Adrenal gland (tissue), 5 donors: ENCODE measurements around the gene ARF1.

Experiments used
- POLR2A ChIP-seq, 2 donors: fragments of 450-650 bp; IDR thresholded peaks; one replicate each; pipeline ENCODE4 v1.6.1; 2017; ENCODE audit warnings: antibody characterized with exemption in 2 of 2, mild to moderate bottlenecking in 2 of 2, moderate library complexity in 1 of 2
- TF ChIP-seq, protein P1 (sequence below), 6 experiments: fragments of 450-650 bp in 4 of 6; fragments of 200-600 bp in 2 of 6; sonication (generic) in 1 of 6; IDR thresholded peaks; 1 replicate in 5 of 6; 2 replicates in 1 of 6; pipeline versions ENCODE4 v1.5.1 to v1.8.0; 2016 to 2021; ENCODE audit warnings: antibody characterized with exemption in 6 of 6, mild to moderate bottlenecking in 2 of 6, moderate library complexity in 1 of 6
- donor health status: DM: no; HTN: no; CAD: no.

DNA sequence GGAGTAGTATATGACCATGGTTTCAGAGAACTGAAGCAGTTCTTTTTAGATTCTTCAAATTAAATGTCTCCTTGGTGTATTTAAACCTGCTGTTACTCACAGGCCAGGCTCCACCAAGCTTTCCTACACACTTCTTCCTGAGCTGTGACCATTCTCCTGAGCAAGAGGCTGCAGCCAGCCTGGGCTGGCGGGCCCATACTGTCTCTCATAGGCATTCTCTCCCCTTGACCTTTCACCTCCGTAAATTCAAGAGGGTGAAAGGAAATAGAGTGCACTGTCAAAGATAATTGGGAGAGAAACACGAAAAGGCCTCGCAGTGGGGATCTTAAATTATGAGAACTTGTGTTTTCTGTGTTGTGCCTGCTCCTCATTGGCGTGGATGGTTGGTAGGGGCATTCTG lies 2.3 kb downstream of the ARF1 start:
- TF ChIP-seq, protein P1, sequence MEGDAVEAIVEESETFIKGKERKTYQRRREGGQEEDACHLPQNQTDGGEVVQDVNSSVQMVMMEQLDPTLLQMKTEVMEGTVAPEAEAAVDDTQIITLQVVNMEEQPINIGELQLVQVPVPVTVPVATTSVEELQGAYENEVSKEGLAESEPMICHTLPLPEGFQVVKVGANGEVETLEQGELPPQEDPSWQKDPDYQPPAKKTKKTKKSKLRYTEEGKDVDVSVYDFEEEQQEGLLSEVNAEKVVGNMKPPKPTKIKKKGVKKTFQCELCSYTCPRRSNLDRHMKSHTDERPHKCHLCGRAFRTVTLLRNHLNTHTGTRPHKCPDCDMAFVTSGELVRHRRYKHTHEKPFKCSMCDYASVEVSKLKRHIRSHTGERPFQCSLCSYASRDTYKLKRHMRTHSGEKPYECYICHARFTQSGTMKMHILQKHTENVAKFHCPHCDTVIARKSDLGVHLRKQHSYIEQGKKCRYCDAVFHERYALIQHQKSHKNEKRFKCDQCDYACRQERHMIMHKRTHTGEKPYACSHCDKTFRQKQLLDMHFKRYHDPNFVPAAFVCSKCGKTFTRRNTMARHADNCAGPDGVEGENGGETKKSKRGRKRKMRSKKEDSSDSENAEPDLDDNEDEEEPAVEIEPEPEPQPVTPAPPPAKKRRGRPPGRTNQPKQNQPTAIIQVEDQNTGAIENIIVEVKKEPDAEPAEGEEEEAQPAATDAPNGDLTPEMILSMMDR (IDR thresholded peaks at IDR 0.05) = no peak
- TF ChIP-seq POLR2A (IDR thresholded peaks at IDR 0.05) = no peak
